Hypothalamus (tissue), 51 donors: ENCODE measurements around the gene TOMM22.
"Not testable (repeated sequence)": the region's sequence is repeated elsewhere in the genome, so short reads cannot be mapped to it uniquely, and the experiment has no call there.

Experiments
- DNase-seq, 51 donors: peaks; one replicate each; lab custom pipeline; 2025; lab: John Stamatoyannopoulos, UW

TOMM22 gene

DNA sequence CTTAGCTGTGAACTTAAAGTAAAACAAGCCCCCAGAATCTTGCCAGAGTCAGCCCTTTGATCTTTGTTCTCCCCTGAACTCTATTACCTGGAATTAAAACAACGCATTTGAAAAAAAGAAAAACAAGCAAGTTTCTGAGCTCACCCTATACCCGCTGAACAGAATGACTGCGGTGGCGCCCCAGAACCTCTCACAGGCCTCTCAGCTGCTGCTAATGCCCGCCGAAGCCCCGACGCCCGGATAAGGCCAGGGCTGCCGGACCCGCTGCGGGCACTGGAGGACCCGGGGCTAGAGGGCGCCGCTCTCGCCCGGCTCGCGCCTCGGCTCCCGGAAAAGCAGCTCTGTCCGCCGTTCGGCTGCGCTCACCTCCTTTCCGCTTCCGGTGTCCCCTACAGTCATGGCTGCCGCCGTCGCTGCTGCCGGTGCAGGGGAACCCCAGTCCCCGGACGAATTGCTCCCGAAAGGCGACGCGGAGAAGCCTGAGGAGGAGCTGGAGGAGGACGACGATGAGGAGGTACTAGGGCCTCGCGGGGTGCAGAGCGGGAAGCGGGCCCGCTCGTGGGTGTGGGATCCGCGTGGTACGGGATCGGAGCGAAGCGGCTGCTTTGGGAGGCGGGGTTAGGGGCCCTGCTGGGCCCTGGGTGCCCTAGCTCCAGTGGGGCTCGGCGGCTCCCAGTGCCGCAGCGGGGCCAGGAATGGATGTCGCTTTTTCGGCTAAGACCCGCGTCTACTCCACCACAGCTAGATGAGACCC is at the start of gene TOMM22:
TSS of gene TOMM22 (plus strand) at position 376 of the 754 bp plus-strand sequence. CDS start at position 398, 22 bp downstream.
- DNase-seq: peak; percentile 43 to 93 (median 84)

GRCh38 chr22:38632528-38632927 is 49.2 kb upstream of the TOMM22 start:
- no peak for DNase-seq

DNA sequence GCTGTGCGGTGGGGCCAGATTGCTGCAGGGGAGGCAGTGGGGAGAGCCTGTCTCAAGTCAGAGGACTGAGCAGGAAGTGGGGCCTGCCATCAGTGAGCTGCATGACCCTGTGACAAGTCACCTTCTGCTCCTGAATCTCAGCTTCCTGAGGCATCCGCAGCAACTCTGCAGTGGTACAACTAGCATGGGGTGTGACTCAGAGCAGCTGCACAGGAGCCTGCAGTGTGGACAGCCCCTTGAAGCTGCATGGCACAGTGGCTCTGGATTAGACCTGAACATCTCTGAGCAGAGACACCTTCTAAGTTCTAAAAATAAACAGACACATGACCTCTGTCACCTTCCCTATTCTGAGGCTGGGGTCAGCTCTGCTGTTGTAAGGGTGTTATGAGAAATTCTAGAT is 43.5 kb upstream of the TOMM22 start:
- no peak for DNase-seq

- no peak for DNase-seq
Measured at GRCh38 chr22:38638728-38639127, 43.0 kb upstream of the TOMM22 start.

DNA sequence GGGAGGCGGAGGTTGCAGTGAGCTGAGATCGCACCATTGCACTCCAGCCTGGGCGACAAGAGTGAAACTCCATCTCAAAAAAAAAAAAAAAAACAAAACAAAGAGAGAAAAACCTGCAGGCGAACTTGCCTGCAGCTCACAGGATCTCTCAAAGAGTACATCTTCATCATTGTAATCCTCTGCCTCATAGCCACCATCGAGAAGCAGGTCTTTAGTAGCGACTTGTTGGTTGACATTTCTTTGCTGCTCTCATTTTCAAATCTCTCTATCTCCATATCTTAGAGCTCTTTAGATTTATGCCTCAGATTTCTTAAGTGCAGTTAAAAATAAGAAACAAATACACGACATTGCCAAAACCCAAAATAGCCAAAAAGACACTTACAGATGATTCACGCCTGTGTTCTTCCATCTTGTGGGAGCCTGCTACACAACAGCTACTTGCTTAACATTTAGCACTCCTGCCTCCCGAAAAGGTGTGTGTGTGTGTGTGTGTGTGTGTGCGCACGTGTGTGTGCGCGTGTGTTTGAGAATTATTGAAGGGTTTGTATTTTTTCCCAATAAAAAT is 40.2 kb upstream of the TOMM22 start:
- no peak for DNase-seq

DNA sequence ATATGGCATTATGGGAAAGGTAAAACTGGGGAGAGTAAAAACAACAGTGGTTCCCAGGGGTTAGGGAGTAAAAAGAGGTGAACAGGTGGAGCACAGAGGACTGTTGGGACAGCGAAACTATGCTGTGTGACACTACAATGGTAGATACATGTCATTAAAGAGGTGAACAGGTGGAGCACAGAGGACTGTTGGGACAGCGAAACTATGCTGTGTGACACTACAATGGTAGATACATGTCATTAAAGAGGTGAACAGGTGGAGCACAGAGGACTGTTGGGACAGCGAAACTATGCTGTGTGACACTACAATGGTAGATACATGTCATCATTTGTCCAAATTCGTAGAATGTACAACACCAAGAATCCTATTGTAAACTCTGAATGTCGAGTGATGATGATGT is 37.5 kb upstream of the TOMM22 start:
- not testable (repeated sequence) for DNase-seq

DNA sequence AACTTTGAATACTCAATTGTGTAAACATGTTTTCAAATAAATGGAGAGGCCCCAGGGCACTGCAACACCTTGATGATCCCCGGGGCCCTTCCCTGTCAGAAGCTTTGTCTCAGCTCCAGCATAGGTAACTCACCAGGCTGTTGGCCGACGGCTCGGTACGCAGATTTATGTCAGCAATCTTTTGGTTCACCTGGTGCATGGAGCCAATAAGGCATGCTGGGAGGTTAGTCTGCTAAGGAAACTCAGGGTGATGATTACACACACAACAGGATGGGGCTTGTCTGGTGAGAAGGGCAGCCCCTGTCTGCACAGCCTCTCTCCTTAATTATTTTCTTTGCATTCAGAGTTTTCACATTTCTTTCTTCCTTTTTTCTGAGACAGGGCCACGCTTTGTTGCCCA is 36.3 kb upstream of the TOMM22 start:
- DNase-seq: no peak

GRCh38 chr22:38649841-38650522 is 31.8 kb upstream of the TOMM22 start:
- DNase-seq: no peak

- no peak for DNase-seq
Measured at GRCh38 chr22:38652859-38653258, 28.9 kb upstream of the TOMM22 start.

DNA sequence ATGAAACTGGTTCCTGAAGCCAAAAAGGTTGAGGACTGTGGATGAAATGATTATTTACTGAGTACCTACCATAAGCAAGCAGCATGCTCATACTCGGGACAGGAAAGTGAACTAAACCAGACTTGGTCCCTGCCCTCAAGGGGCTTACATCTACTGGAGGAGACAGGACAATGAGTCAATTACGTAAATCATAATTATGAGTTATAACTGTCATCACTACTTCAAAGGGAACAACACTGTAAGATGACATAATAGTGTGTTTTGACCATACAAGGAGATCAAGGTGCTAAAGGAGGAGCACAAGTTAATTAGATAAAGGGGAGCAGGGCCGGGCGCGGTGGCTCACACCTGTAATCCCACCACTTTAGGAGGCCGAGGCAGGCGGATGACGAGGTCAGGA is 28.0 kb upstream of the TOMM22 start:
- no peak for DNase-seq

GRCh38 chr22:38655519-38656255 is 26.1 kb upstream of the TOMM22 start:
- peak in 4 of 51 donors; percentile 42 to 64 (median 52) for DNase-seq

DNA sequence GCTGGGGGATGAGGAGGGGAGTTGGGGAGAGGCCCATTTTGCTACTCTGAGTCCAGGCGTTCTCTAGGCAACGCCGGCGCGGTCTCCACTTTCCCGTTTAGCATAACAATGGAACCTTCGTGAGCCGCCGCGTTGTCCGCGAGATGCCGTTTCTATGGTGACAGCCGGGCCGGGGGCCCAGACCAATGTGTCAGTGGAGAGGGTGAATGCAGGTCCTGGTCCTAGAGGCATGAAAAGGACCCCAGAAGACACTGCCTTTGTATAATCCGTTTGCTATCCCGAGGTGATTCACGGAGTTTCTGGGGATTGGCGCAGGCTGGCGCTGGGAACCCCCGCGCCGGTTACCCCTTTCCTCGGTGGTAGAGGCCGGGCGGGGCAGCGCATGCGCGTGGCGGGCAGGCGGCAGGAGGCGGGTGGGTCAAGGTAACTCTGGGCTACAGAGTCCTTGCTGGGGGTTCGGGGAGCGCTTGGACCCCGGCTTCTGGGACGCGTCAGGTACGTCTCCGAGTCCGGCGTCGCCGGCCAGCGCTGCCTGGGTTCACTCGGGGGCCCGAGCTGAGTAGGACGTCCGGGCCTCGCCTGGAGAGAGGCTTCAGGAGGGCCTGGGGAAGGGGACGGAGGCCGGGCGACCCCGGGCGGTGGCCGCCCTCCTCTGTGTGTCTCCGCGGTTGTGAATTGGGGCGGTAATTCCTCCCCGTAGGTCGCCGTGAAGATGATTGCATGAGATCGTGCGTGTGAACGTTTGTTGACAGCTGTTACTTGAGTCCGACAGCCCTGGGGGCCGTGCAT is 25.3 kb upstream of the TOMM22 start, which contains the start of the genes CBY1 and FAM227A:
TSS of gene CBY1 (plus strand) at position 383 of the 789 bp plus-strand sequence. CDS start 11,417 bp downstream, outside the sequence.
TSS of gene FAM227A (minus strand) at position 137 of the 789 bp plus-strand sequence. CDS start 6,224 bp downstream, outside the sequence.
- DNase-seq: peak; percentile 67 to 99 (median 93)

- DNase-seq: peak in 6 of 51 donors; percentile 1 to 50 (median 9)
Measured at GRCh38 chr22:38657045-38657909, 24.5 kb upstream of the TOMM22 start.

DNA sequence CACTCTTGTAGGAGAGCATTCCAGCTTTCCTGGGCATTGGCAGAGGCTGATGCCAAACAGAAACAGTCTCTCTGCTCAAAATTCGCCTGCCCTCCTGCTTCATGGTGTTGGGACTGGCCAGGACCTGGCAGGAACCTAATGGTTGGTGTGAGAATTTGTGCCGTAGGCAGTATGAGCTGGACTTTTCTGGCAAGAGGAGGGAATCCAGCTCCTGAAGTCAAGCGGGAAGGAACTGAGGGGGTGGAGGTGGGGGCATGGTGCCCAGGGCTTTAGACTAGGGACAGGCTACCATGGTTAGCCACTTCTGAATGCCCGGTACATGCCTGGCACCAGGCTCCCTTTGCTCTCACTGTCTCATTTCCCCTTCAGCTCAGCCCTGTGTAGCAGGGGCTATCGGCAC is 6.9 kb upstream of the TOMM22 start:
- DNase-seq: peak in 27 of 51 donors; percentile 5 to 59 (median 37)

DNA sequence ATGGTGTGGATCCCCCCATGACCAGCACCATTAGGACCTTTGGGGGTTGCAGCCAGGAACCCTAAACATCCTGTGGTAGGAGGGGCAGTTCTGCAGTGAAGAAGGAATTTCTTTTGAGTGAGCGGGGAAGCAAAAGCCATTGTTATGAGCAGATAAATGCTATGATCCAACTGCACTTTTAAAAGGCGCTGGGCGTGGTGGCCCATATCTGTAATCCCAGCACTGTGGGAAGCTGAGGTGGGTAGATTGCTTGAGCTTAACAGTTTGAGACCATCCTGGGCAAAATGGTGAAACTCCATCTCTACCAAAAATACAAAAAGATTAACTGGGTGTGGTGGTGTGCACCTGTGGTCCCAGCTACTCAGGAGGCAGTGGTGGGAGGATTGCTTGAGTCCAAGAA is 5.9 kb upstream of the TOMM22 start:
- no peak for DNase-seq

DNA sequence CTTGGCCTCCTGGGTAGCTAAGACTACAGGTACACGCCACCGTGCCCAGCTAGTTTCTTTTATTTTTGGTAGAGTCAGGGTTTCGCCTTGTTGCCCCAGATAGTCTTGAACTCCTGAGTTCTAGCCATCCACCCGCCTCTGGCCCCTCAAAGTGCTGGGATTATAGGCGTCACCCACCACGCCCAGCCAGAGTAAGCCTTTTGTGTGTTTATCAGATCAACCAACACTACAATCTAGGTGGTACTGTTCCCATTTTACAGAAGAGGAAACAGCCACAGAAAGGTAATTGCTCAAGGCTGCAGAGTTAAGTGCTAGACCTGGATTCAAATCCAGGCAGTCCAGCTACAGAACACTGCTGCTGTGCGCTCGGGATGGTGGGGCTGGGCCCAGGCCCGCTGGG is 3.1 kb downstream of the TOMM22 start:
- no peak for DNase-seq

DNA sequence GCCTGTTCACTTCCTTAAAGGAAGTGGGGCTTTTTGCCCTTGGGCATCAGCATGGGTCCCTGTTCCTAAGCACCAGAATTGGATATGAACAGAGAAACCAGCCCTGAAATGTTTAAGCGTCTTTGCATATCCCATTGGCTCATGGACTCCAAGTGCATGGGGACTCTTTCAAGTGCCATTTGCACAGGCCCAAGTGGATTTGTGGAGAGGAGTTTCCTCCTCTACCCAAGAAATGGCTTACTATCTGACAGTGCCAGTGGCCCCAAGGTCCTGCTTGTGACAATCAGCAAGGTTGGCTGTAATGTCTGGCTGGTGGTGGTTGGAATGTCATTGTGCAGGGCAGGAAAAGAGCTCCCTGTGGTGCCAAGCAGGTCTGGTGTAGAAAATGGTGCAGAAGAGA is 4.0 kb downstream of the TOMM22 start:
- no peak for DNase-seq

DNA sequence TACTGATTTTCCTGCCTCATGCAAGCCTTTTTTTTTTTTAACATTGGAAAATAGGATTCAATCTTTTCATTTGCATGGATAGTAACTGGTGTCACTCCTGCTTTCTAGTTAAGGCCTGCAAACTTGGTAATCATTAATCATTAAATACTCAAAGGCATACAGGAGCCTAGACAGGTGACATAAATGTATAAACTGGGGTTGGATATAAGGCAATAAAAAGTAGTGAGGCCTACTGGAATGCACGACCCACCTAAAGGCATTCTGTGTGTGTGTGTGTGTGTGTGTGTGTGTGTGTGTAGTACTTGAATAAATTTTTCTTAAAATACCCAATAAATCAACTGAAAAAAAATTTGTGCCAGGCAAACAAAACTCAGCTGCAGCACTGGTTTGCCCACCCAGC is 7.9 kb downstream of the TOMM22 start:
- DNase-seq: no peak

DNA sequence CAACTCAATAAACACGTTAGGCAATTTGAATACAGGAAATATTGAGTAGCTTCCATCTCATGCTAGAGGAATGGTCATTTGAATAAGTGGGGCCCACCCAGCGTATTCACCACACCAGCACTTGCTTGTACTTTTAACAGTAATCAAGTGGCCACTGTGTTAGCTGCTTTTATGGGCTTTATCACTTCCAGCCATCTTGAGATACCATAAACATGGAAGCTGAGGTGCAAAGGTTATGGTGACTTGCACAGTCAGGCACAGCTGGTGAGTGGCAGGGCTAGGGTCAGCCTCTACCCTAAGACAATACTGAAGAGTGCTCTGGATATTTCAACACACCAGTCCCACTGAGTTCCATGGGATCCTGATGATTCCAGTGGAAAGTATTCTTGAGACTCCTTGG is 12.3 kb downstream of the TOMM22 start:
- no peak for DNase-seq
